Liver (tissue), 9 donors: ENCODE measurements around the gene FAM217A. TPM values are rescaled to one million over a fixed set of nuclear protein-coding genes. Genes with fewer than 3 reads are reported as not detected.

Source experiments
- DNase-seq: peaks from one replicate; pipeline ENCODE4 v3.0.0-alpha.2; 2017; ENCODE audit warnings: low spot score
- H3K27ac ChIP-seq, 2 donors: one replicate each; pipeline ENCODE4 v1.7.0; 2013; ENCODE audit warnings: inconsistent platforms in 2 of 2, low read length in 2 of 2, control low read depth in 1 of 2, low read depth in 1 of 2, mild to moderate bottlenecking in 1 of 2
- H3K27me3 ChIP-seq, 4 donors: one replicate each; pipeline versions ENCODE4 v1.6.1 to v1.7.0; 2013; ENCODE audit warnings: low read length in 3 of 4, inconsistent platforms in 1 of 4, mild to moderate bottlenecking in 1 of 4, moderate library complexity in 1 of 4; ENCODE audit not compliant: control insufficient read depth in 4 of 4, insufficient read depth in 4 of 4
- H3K36me3 ChIP-seq, 4 donors: one replicate each; pipeline versions ENCODE4 v1.6.1 to v1.7.0; 2013; ENCODE audit warnings: low read length in 3 of 4, mild to moderate bottlenecking in 3 of 4, low read depth in 1 of 4, moderate library complexity in 1 of 4; ENCODE audit not compliant: control insufficient read depth in 4 of 4, insufficient read depth in 3 of 4
- H3K4me1 ChIP-seq, 4 donors: one replicate each; pipeline versions ENCODE4 v1.6.1 to v1.7.0; 2013; ENCODE audit warnings: low read length in 3 of 4, mild to moderate bottlenecking in 3 of 4, moderate library complexity in 1 of 4; ENCODE audit not compliant: control insufficient read depth in 4 of 4, insufficient read depth in 4 of 4
- H3K4me3 ChIP-seq, 3 donors: one replicate each; pipeline versions ENCODE4 v1.6.1 to v1.7.0; 2013; ENCODE audit warnings: low read length in 3 of 3, control low read depth in 1 of 3, low read depth in 1 of 3, mild to moderate bottlenecking in 1 of 3
- H3K9ac ChIP-seq, 2 donors: one replicate each; pipeline ENCODE4 v1.7.0; 2013; ENCODE audit warnings: low read length in 2 of 2, mild to moderate bottlenecking in 2 of 2, moderate library complexity in 2 of 2, control low read depth in 1 of 2, low read depth in 1 of 2
- H3K9me3 ChIP-seq, 4 donors: one replicate each; pipeline versions ENCODE4 v1.6.1 to v1.7.0; 2013; ENCODE audit warnings: low read length in 3 of 4; ENCODE audit not compliant: control insufficient read depth in 4 of 4
- ATF3 ChIP-seq: IDR thresholded peaks from 2 replicates; pipeline ENCODE4 v1.6.1; 2016; ENCODE audit warnings: antibody characterized with exemption
- CTCF ChIP-seq: fragments of 150-350 bp; IDR thresholded peaks from 2 replicates; pipeline ENCODE4 v1.5.1; 2017; ENCODE audit warnings: improper control_type of control experiment, low read depth, low read length; ENCODE audit not compliant: missing input control
- EGR1 ChIP-seq, 2 donors: IDR thresholded peaks; 2 replicates each; pipeline ENCODE4 v1.6.1; 2016 to 2018; ENCODE audit warnings: antibody characterized with exemption in 2 of 2, low read depth in 2 of 2
- FOXA1 ChIP-seq: IDR thresholded peaks from 2 replicates; pipeline ENCODE4 v1.6.1; 2016; ENCODE audit warnings: antibody characterized with exemption
- FOXA2 ChIP-seq: IDR thresholded peaks from 2 replicates; pipeline ENCODE4 v1.6.1; 2016; ENCODE audit warnings: antibody characterized with exemption
- GABPA ChIP-seq, 2 donors: IDR thresholded peaks in 1 of 2; conservative IDR thresholded peaks in 1 of 2; 2 replicates each; pipeline ENCODE4 v1.6.1; 2016; ENCODE audit warnings: antibody characterized with exemption in 2 of 2, mild to moderate bottlenecking in 1 of 2, moderate library complexity in 1 of 2
- HNF4A ChIP-seq, 2 donors: conservative IDR thresholded peaks; 2 replicates each; pipeline ENCODE4 v1.6.1; 2016; ENCODE audit warnings: antibody characterized with exemption in 2 of 2, mild to moderate bottlenecking in 2 of 2
- HNF4G ChIP-seq: IDR thresholded peaks from 2 replicates; pipeline ENCODE4 v1.6.1; 2016; ENCODE audit warnings: antibody characterized with exemption
- JUND ChIP-seq, 2 donors: IDR thresholded peaks; 2 replicates each; pipeline ENCODE4 v1.6.1; 2016; ENCODE audit warnings: antibody characterized with exemption in 2 of 2
- MAX ChIP-seq: IDR thresholded peaks from 2 replicates; pipeline ENCODE4 v1.6.1; 2016; ENCODE audit warnings: antibody characterized with exemption
- NR2F2 ChIP-seq: IDR thresholded peaks from 2 replicates; pipeline ENCODE4 v1.6.1; 2016; ENCODE audit warnings: antibody characterized with exemption
- RAD21 ChIP-seq, 2 donors: IDR thresholded peaks; 2 replicates each; pipeline ENCODE4 v1.6.1; 2016; ENCODE audit warnings: antibody characterized with exemption in 2 of 2, mild to moderate bottlenecking in 2 of 2
- REST ChIP-seq: IDR thresholded peaks from 2 replicates; pipeline ENCODE4 v1.6.1; 2016; ENCODE audit warnings: antibody characterized with exemption, mild to moderate bottlenecking
- RXRA ChIP-seq, 2 donors: IDR thresholded peaks; 2 replicates each; pipeline ENCODE4 v1.6.1; 2017 to 2018; ENCODE audit warnings: antibody characterized with exemption in 2 of 2, mild to moderate bottlenecking in 1 of 2
- SP1 ChIP-seq: IDR thresholded peaks from 2 replicates; pipeline ENCODE4 v1.6.1; 2018; ENCODE audit warnings: antibody characterized with exemption, mild to moderate bottlenecking
- TAF1 ChIP-seq: conservative IDR thresholded peaks from 2 replicates; pipeline ENCODE4 v1.6.1; 2016; ENCODE audit warnings: antibody characterized with exemption, mild to moderate bottlenecking
- YY1 ChIP-seq: IDR thresholded peaks from 2 replicates; pipeline ENCODE4 v1.6.1; 2016; ENCODE audit warnings: antibody characterized with exemption, mild to moderate bottlenecking
- ZBTB33 ChIP-seq: IDR thresholded peaks from 2 replicates; pipeline ENCODE4 v1.6.1; 2016; ENCODE audit warnings: antibody characterized with exemption
- WGBS: extraction: QIAGEN DNeasy Blood & Tissue Kit; methylation state at CpG from one replicate; pipeline ENCODE4 v1.1.7; 2013; 5-methylcytosine and 5-hydroxymethylcytosine counted together
- polyA plus RNA-seq, 2 donors: library from polyadenylated mRNA; stranded (reverse) in 1 of 2; unstranded in 1 of 2; fragments of 200-250 nt in 1 of 2; fragments of >200 nt in 1 of 2; fragmentation: Nextera tagmentation in 1 of 2; extraction: Ambion mirVana in 1 of 2; gene quantifications; one replicate each; pipeline versions ENCODE4 v1.2.1 to v1.2.3, GENCODE V29; 2013 to 2015
- total RNA-seq, 2 donors: library from RNA; depleted of rRNA; stranded (reverse); fragments of >200 nt; gene quantifications; one replicate each; pipeline ENCODE4 v1.2.3, GENCODE V29; 2014
- donor health status: healthy.
- donor health status: healthy.
- donor health status: healthy.
- donor health status: healthy.
- donor health status: healthy.

The FAM217A gene
- total and polyA plus RNA-seq, 4 donors: not detected

GRCh38 chr6:4021854-4022695 is 56.9 kb downstream of the FAM217A start:
- Histone ChIP-seq H3K4me1 (peaks cover 9 to 54% (median 42%) of the 10 kb centered on the region in 4 donors), H3K9ac (peak overlapping the region; percentile 83), H3K27me3 (no peaks in the 10 kb centered on the region), H3K36me3 (no peaks in the 10 kb centered on the region), H3K27ac (peak overlapping the region; percentile 91 to 93), H3K9me3 (no peaks in the 10 kb centered on the region), H3K4me3 (peak overlapping the region; percentile 72 to 97 (median 74))
- WGBS: 2% methylated on average over 15 of the region's 15 CpGs
- no peak for TF ChIP-seq CTCF
- no peak for DNase-seq

- peak; percentile 89 for DNase-seq
These were observed 57.6 kb downstream of the FAM217A start for GRCh38 chr6:4021133-4021853.

More at GRCh38 chr6:4021133-4021853, 57.6 kb downstream of the FAM217A start:
- Histone ChIP-seq H3K4me3 (peak overlapping the region; percentile 72 to 97 (median 74)), H3K36me3 (no peaks in the 10 kb centered on the region), H3K9ac (peak overlapping the region; percentile 83), H3K4me1 (peaks cover 5 to 54% (median 41%) of the 10 kb centered on the region in 4 donors), H3K27me3 (no peaks in the 10 kb centered on the region), H3K9me3 (no peaks in the 10 kb centered on the region), H3K27ac (peak overlapping the region; percentile 91 to 93)
- TF ChIP-seq GABPA (IDR thresholded peaks at IDR 0.05 in 1 of 2, conservative IDR thresholded peaks at IDR 0.05 in 1 of 2) (peak; percentile 85 to 97), YY1 (peak; percentile 98), FOXA2 (peak; percentile 29), FOXA1 (peak; percentile 12), RAD21 (IDR thresholded peaks at IDR 0.05) (peak in 1 of 2 donors; percentile 39), TAF1 (peak; percentile 89), REST (peak; percentile 91), ZBTB33 (peak; percentile 49), CTCF (no peak), ATF3 (no peak), HNF4G (no peak), SP1 (peak; percentile 84), MAX (peak; percentile 97), JUND (IDR thresholded peaks at IDR 0.05) (peak in 1 of 2 donors; percentile 38), RXRA (IDR thresholded peaks at IDR 0.05) (peak; percentile 64 to 67), NR2F2 (peak; percentile 73), EGR1 (IDR thresholded peaks at IDR 0.05; ENCODE audit: low read depth in 2 of 2) (peak; percentile 81 to 87), HNF4A (conservative IDR thresholded peaks at IDR 0.05) (peak; percentile 34 to 41)
- under 1% methylated on average over 65 of the region's 65 CpGs for WGBS
